Measurements from ENCODE around the gene MKLN1.

- TF ChIP-seq CHD4 (IDR thresholded peaks at IDR 0.05; ENCODE audit: borderline replicate concordance, low read length) (no peak), CTCF (CRISPR knock-in tag; IDR thresholded peaks at IDR 0.05) (no peak)
Measured at GRCh38 chr7:131300572-131301466, 26.9 kb upstream of the MKLN1 start.

Data from HepG2 (cell line).